Gastroesophageal sphincter (tissue), 4 donors: Measurements from ENCODE around the gene DUSP23. TPM values are rescaled to one million over a fixed set of nuclear protein-coding genes. Genes with fewer than 3 reads are reported as not detected.

ENCODE experiments used
- ATAC-seq: fragments of 150-250 bp; one replicate; pipeline ENCODE4 v1.9.1; 2016; ENCODE audit warnings: mild to moderate bottlenecking, moderate library complexity
- H3K27ac ChIP-seq, 4 donors: fragments of 200-600 bp; sonication (generic) in 3 of 4; 1 replicate in 3 of 4; 2 replicates in 1 of 4; pipeline ENCODE4 v1.5.1; 2016 to 2019
- H3K27me3 ChIP-seq: fragments of 200-600 bp; sonication (generic); one replicate; pipeline ENCODE4 v1.5.1; 2019
- H3K36me3 ChIP-seq, 2 donors: fragments of 200-600 bp; sonication (generic); one replicate each; pipeline ENCODE4 v1.5.1; 2019; ENCODE audit warnings: control low read depth in 1 of 2
- H3K4me1 ChIP-seq, 3 donors: fragments of 200-600 bp; sonication (generic); 1 replicate in 2 of 3; 2 replicates in 1 of 3; pipeline ENCODE4 v1.5.1; 2016 to 2019; ENCODE audit warnings: control low read depth in 2 of 3
- H3K4me3 ChIP-seq, 2 donors: fragments of 200-600 bp; sonication (generic); one replicate each; pipeline ENCODE4 v1.5.1; 2019; ENCODE audit warnings: mild to moderate bottlenecking in 1 of 2, moderate library complexity in 1 of 2
- H3K9me3 ChIP-seq, 3 donors: fragments of 200-600 bp; sonication (generic); one replicate each; pipeline ENCODE4 v1.5.1; 2017 to 2019; ENCODE audit warnings: control low read depth in 2 of 3
- CTCF ChIP-seq, 4 experiments: fragments of 200-600 bp in 2 of 4; fragments of 450-650 bp in 2 of 4; sonication (generic) in 1 of 4; IDR thresholded peaks; one replicate each; pipeline ENCODE4 v1.5.1; 2017 to 2019; ENCODE audit warnings: antibody characterized with exemption in 4 of 4, mild to moderate bottlenecking in 2 of 4, moderate library complexity in 2 of 4
- EP300 ChIP-seq: sonication (generic); formaldehyde crosslinking; IDR thresholded peaks from one replicate; pipeline ENCODE4 v1.6.1; 2017; ENCODE audit warnings: antibody characterized with exemption, mild to moderate bottlenecking
- POLR2A ChIP-seq, 2 donors: fragments of 450-650 bp; IDR thresholded peaks; one replicate each; pipeline ENCODE4 v1.6.1; 2017; ENCODE audit warnings: antibody characterized with exemption in 2 of 2, mild to moderate bottlenecking in 2 of 2, moderate library complexity in 1 of 2
- POLR2AphosphoS5 ChIP-seq: sonication (generic); formaldehyde crosslinking; IDR thresholded peaks from one replicate; pipeline ENCODE4 v1.6.1; 2017; ENCODE audit warnings: antibody characterized with exemption
- WGBS, 2 donors: methylation state at CpG; one replicate each; pipeline ENCODE4 v1.1.5; 2018; ENCODE audit warnings: low coverage in 1 of 2; 5-methylcytosine and 5-hydroxymethylcytosine counted together
- total RNA-seq, 4 donors: library from RNA; depleted of rRNA; stranded (reverse); fragments of >200 nt; gene quantifications; one replicate each; pipeline ENCODE4 v1.1.0, GENCODE V29; 2016

DUSP23 gene
- total RNA-seq, 4 donors from 2014 or later: 45.9 to 64.3 (median 56.4) TPM

GRCh38 chr1:159826441-159827101, 45.8 kb downstream of the DUSP23 start, which contains the start of gene SLAMF8:
SLAMF8 (plus strand) TSS chr1:159826873; CDS start chr1:159826899, 26 bp downstream.
- 72 to 78% methylated on average over 3 to 5 of the region's 11 CpGs for WGBS, 2 donors
- no peak for ATAC-seq

GRCh38 chr1:159827102-159827490, 46.3 kb downstream of the DUSP23 start:
- H3K27ac ChIP-seq: no peak overlapping the region
- TF ChIP-seq CTCF (IDR thresholded peaks at IDR 0.05) (no peak), POLR2AphosphoS5 (no peak), POLR2A (IDR thresholded peaks at IDR 0.05) (no peak), EP300 (no peak)

More at GRCh38 chr1:159826441-159827101, 45.8 kb downstream of the DUSP23 start, which contains the start of gene SLAMF8:
- Histone ChIP-seq H3K4me1 (no peaks in the 10 kb centered on the region), H3K4me3 (no peak within 1 kb of the TSS), H3K36me3 (no peaks in the 10 kb centered on the region), H3K27me3 (peaks cover 30% of the 10 kb centered on the region), H3K27ac (no peak within 1 kb of the TSS), H3K9me3 (no peaks in the 10 kb centered on the region)
- TF ChIP-seq POLR2AphosphoS5 (no peak), POLR2A (IDR thresholded peaks at IDR 0.05) (no peak), EP300 (no peak), CTCF (IDR thresholded peaks at IDR 0.05) (no peak)

GRCh38 chr1:159827549-159827948, 46.8 kb downstream of the DUSP23 start:
- TF ChIP-seq POLR2AphosphoS5 (no peak), EP300 (no peak), POLR2A (IDR thresholded peaks at IDR 0.05) (no peak), CTCF (IDR thresholded peaks at IDR 0.05) (no peak)
- Histone ChIP-seq H3K4me3 (no peak overlapping the region), H3K9me3 (no peaks in the 10 kb centered on the region), H3K27me3 (peaks cover 25% of the 10 kb centered on the region), H3K27ac (no peak overlapping the region), H3K4me1 (no peaks in the 10 kb centered on the region), H3K36me3 (no peaks in the 10 kb centered on the region)
- ATAC-seq: no peak
- 60 to 93% methylated on average over 1 to 2 of the region's 3 CpGs for WGBS, 2 donors

More at GRCh38 chr1:159827102-159827490, 46.3 kb downstream of the DUSP23 start:
- Histone ChIP-seq H3K27me3 (peaks cover 26% of the 10 kb centered on the region), H3K36me3 (no peaks in the 10 kb centered on the region), H3K4me3 (no peak overlapping the region), H3K9me3 (no peaks in the 10 kb centered on the region), H3K4me1 (no peaks in the 10 kb centered on the region)
- no peak for ATAC-seq
- 75 to 94% methylated on average over 3 to 4 of the region's 6 CpGs for WGBS, 2 donors

GRCh38 chr1:159828176-159828575, 47.4 kb downstream of the DUSP23 start:
- Histone ChIP-seq H3K4me3 (no peak overlapping the region), H3K27ac (no peak overlapping the region), H3K9me3 (no peaks in the 10 kb centered on the region), H3K27me3 (peaks cover 18% of the 10 kb centered on the region), H3K36me3 (no peaks in the 10 kb centered on the region), H3K4me1 (no peaks in the 10 kb centered on the region)
- 0 to 100% methylated on average over 1 of the region's 3 CpGs for WGBS, 2 donors
- no peak for ATAC-seq
- TF ChIP-seq POLR2AphosphoS5: no peak
- TF ChIP-seq EP300: no peak
- TF ChIP-seq CTCF (IDR thresholded peaks at IDR 0.05): no peak
- TF ChIP-seq POLR2A (IDR thresholded peaks at IDR 0.05): no peak
